Endothelial cell of umbilical vein (primary cell): ENCODE results near the gene MAP3K7CL.

Experiments used
- CTCF ChIP-seq, 2 donors: IDR thresholded peaks; 1 replicate in 1 of 2; 2 replicates in 1 of 2; pipeline ENCODE4 v1.5.1; 2011; ENCODE audit warnings: low read length in 2 of 2, mild to moderate bottlenecking in 2 of 2, moderate library complexity in 2 of 2, control low read depth in 1 of 2, inconsistent platforms in 1 of 2, low read depth in 1 of 2; ENCODE audit not compliant: insufficient read depth in 1 of 2; ENCODE audit errors: extremely low read depth in 1 of 2
- EZH2 ChIP-seq: IDR thresholded peaks from 2 replicates; pipeline ENCODE4 v1.6.1; 2012; ENCODE audit warnings: borderline replicate concordance, low read depth, mild to moderate bottlenecking, moderate library complexity, low read length, inconsistent platforms; ENCODE audit not compliant: severe bottlenecking
- JUN ChIP-seq: IDR thresholded peaks from 2 replicates; pipeline ENCODE4 v1.6.1; 2011; ENCODE audit warnings: borderline replicate concordance, low read depth; ENCODE audit not compliant: insufficient read length, insufficient read depth
- MYC ChIP-seq: IDR thresholded peaks from one replicate; pipeline ENCODE4 v1.6.1; 2011; ENCODE audit warnings: mild to moderate bottlenecking, low read depth, low read length
- POLR2A ChIP-seq: IDR thresholded peaks from 2 replicates; pipeline ENCODE4 v1.6.1; 2012; ENCODE audit warnings: low read depth, mild to moderate bottlenecking, control low read depth, low read length

DNA sequence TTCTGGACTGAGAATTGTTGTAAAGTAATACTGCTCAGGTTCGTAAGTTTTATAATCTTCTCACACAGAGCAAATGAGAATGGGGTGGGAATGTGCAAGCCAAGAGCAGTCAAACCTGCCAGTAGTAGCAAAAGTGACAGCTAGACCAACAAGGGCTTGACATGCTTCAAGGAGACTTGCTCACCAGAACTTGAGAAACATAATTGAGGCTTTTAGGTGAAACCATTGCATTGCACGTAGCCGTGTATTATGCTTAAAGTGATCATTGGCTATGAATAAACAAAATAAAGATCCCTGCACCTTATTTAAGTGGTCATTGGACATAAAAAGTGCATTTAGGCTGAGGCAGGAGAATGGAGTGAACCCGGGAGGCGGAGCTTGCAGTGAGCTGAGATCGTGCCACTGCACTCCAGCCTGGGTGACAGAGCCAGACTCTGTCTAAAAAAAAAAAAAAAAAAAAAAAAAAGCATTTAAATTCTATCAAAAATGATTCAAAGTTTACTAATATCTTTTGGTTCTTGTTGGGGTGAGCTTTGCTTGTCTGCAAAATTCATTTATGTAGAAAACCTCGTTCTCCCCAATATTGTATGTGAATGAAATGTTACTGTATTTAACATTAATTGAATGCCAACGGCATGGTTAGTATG lies 45.2 kb upstream of the MAP3K7CL start:
- TF ChIP-seq CTCF (IDR thresholded peaks at IDR 0.05; ENCODE audit: extremely low read depth in 1 of 2, insufficient read depth in 1 of 2, low read depth in 1 of 2, low read length in 2 of 2): no peak
- TF ChIP-seq MYC: no peak
- TF ChIP-seq EZH2: no peak
- TF ChIP-seq POLR2A: no peak
- no peak for TF ChIP-seq JUN
